Measurements from ENCODE around the gene KCNIP3.

- TF ChIP-seq CTCF (conservative IDR thresholded peaks at IDR 0.05) (no peak), ZFX (IDR thresholded peaks at IDR 0.05) (no peak)
Observed at GRCh38 chr2:95312543-95313201, 15.5 kb downstream of the KCNIP3 start.

All from C4-2B (cell line).